Cardiac fibroblast (primary cell): ENCODE results near the gene CACNB4.

Source experiments
- DNase-seq, 2 donors: peaks; one replicate each; pipeline versions ENCODE4 v3.0.0 to v3.0.0-alpha.2; 2010; ENCODE audit warnings: low read depth in 2 of 2
- H3K4me3 ChIP-seq, 2 donors: replicated peaks in 1 of 2; 1 replicate in 1 of 2; 2 replicates in 1 of 2; pipeline ENCODE4 v1.5.1; 2011; ENCODE audit warnings: low read depth in 2 of 2, low read length in 2 of 2, mild to moderate bottlenecking in 2 of 2, moderate library complexity in 1 of 2
- CTCF ChIP-seq: IDR thresholded peaks from one replicate; pipeline ENCODE4 v1.5.1; 2011; ENCODE audit warnings: low read depth, mild to moderate bottlenecking, low read length, inconsistent platforms

Gene CACNB4

GRCh38 chr2:152049541-152049940 lies 49.3 kb downstream of the CACNB4 start:
- no peak for TF ChIP-seq CTCF
- DNase-seq = no peak
- H3K4me3 ChIP-seq = no peak overlapping the region

- no peak for DNase-seq
- peak; percentile 46 for TF ChIP-seq CTCF
- H3K4me3 ChIP-seq = no peak overlapping the region
Measured at GRCh38 chr2:152047824-152048471, 50.9 kb downstream of the CACNB4 start.

- no peak for TF ChIP-seq CTCF
Measured at GRCh38 chr2:152046940-152047339, 51.9 kb downstream of the CACNB4 start.

GRCh38 chr2:152042636-152043615 lies 55.9 kb downstream of the CACNB4 start:
- no peak for DNase-seq
- TF ChIP-seq CTCF = no peak
- no peak overlapping the region for H3K4me3 ChIP-seq

More at GRCh38 chr2:152046940-152047339, 51.9 kb downstream of the CACNB4 start:
- DNase-seq = no peak
- no peak overlapping the region for H3K4me3 ChIP-seq

GRCh38 chr2:152038441-152038958 lies 60.3 kb downstream of the CACNB4 start:
- H3K4me3 ChIP-seq = no peak overlapping the region
- TF ChIP-seq CTCF = no peak
- DNase-seq = no peak

- no peak overlapping the region for H3K4me3 ChIP-seq
- no peak for TF ChIP-seq CTCF
- DNase-seq = no peak
Measured at GRCh38 chr2:152037743-152038435, 61.0 kb downstream of the CACNB4 start.
